Activated naive CD8-positive, alpha-beta T cell treated with anti-CD3 and anti-CD28 coated beads for 36 hours (primary cell): Measurements from ENCODE around the gene NDUFAF5. TPM values are rescaled to one million over a fixed set of nuclear protein-coding genes. Genes with fewer than 3 reads are reported as not detected.

Experiments used
- DNase-seq: peaks from one replicate; pipeline ENCODE4 v3.0.0; 2021
- H3K27ac Mint-ChIP-seq: one replicate; pipeline ENCODE4 v1.8.0; 2022; ENCODE audit warnings: mild to moderate bottlenecking, moderate library complexity, mixed read lengths
- H3K27me3 Mint-ChIP-seq: one replicate; pipeline ENCODE4 v1.8.0; 2022; ENCODE audit warnings: mild to moderate bottlenecking, mixed read lengths
- H3K36me3 Mint-ChIP-seq: one replicate; pipeline ENCODE4 v1.8.0; 2021; ENCODE audit warnings: mild to moderate bottlenecking, mixed read lengths
- H3K4me1 Mint-ChIP-seq: one replicate; pipeline ENCODE4 v1.8.0; 2021; ENCODE audit warnings: mixed read lengths
- H3K4me3 Mint-ChIP-seq: one replicate; pipeline ENCODE4 v1.8.0; 2022; ENCODE audit warnings: mild to moderate bottlenecking, moderate library complexity, mixed read lengths
- H3K9me3 Mint-ChIP-seq: one replicate; pipeline ENCODE4 v1.8.0; 2022; ENCODE audit warnings: mixed read lengths
- total RNA-seq, 2 experiments: library from RNA; stranded (reverse); gene quantifications; one replicate each; pipeline ENCODE4 v1.2.3, GENCODE V29; 2021

NDUFAF5 gene
- total RNA-seq, 2 experiments from 2014 or later: 31.5 to 31.9 TPM

DNA sequence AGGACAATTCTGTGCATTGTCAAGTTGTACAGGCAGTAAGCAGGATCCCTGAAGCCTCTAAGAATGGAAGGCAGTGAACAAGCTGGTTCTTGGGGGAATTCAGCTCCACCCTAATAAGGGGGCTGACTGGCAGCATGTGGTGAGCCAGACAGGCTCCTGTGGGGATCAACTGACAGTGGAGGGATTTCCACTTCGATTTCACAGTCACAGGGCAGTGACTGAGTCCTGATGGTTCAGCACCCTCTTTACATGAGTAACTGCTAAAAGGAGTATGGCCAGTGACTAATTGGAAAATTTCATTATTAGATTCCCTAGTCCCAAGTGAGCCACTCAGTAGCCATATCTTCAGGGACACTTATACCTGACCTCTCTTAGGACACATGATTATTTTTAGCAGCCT lies 78.4 kb downstream of the NDUFAF5 start:
- H3K4me1 Mint-ChIP-seq: no peaks in the 10 kb centered on the region
- H3K27ac Mint-ChIP-seq: no peak overlapping the region

DNA sequence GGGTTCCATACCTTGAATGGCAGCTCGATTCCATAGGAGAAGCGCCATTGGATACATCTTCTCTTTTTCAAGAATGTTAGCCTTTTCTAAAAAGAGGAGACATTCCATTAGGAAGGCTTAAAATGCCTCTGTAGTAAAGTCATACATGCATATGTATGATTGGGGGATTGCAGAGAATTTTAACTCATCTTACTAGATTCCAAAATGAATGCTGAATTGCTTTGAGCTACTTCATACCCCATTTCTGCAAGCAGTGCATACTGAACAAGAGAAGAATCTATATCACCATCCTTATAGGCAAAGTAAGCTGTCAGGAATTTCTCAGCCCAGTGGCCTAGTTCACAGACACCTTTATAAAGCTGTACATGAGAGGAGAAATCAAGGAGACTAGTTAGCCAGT lies 80.3 kb downstream of the NDUFAF5 start:
- Mint-ChIP-seq H3K36me3 (no peaks in the 10 kb centered on the region), H3K4me1 (no peaks in the 10 kb centered on the region), H3K27me3 (peaks cover 13% of the 10 kb centered on the region), H3K4me3 (no peak overlapping the region), H3K27ac (no peak overlapping the region), H3K9me3 (no peaks in the 10 kb centered on the region)
- DNase-seq: no peak

More for the DNA sequence above, 78.4 kb downstream of the NDUFAF5 start:
- DNase-seq: no peak
- Mint-ChIP-seq H3K4me3 (no peak overlapping the region), H3K9me3 (no peaks in the 10 kb centered on the region), H3K27me3 (peaks cover 13% of the 10 kb centered on the region), H3K36me3 (no peaks in the 10 kb centered on the region)

DNA sequence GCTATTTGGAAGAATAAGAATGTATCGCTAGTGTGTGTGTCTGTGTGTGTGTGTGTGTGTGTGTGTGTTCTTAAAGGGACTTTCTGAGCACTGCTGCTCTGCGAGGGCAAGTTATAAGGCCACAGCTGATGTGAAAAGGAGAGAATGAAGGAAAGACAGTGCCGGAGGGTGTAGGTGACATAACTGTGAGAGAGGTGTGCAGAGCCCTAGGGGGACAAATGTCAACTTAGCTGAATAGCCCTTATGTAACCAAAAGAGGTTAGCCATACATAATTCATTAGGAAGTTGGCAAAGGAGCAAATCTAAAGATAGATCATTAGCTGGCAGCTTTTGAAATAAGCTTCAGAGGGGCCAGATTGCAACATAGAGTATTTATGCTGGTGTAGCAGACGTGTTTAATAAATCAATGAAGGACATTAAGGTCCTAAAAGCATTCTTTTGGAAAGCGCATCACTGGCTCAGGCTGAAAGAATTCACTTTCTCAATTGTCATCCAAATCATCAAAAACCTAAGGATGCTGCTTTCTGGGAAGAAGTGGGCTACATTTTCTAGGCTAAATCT lies 81.0 kb downstream of the NDUFAF5 start:
- H3K27ac Mint-ChIP-seq: no peak overlapping the region
- H3K4me1 Mint-ChIP-seq: no peaks in the 10 kb centered on the region
- no peaks in the 10 kb centered on the region for H3K36me3 Mint-ChIP-seq
- H3K4me3 Mint-ChIP-seq: no peak overlapping the region
- no peaks in the 10 kb centered on the region for H3K9me3 Mint-ChIP-seq
- DNase-seq: no peak
- H3K27me3 Mint-ChIP-seq: peaks cover 7% of the 10 kb centered on the region

DNA sequence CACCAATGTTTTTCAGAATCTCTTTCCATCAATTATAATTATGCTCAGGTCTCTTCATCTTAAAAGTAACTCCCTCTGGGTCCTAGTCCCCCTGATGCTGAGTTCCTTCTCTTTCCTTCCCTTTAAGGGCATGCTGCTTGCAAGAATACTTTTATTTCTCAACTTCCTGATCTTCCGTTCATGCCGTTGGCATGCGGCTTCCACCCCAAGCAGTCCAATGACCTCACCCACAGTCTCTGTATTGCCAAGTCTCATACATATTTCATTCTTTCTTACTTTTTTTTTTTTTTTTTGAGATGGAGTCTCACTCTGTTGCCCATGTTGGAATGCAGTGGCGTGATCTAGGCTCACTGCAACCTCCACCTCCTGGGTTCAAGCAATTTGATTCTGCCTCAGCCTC lies 83.5 kb downstream of the NDUFAF5 start:
- Mint-ChIP-seq H3K4me3 (no peak overlapping the region), H3K36me3 (no peaks in the 10 kb centered on the region), H3K4me1 (no peaks in the 10 kb centered on the region)

DNA sequence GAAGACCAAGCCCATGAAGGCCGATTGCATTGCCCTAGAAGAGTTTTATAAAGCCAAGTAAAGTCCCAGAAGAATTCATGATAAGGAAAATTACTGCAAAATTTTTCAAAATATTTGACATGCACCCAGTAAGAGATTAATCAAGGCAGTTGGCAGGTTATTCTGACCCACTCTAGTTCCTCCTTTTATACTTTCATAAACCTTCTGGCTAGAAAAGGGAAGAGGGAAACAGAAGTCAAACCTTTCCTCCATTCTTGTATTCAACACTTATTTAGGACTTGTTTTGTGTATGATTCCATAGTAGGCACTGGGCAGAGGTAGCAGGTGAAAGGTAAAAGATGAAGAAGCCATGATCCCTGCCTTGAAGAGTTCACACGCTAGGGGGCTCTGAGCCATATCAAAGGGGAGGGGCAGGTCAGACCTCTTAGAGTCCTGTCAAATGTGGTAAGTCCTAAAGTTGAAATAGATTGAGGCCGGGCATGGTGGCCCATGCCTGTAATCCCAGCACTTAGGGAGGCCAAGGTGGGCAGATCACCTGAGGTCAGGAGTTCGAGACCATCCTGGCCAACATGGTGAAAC lies 85.4 kb downstream of the NDUFAF5 start:
- H3K9me3 Mint-ChIP-seq: no peaks in the 10 kb centered on the region
- no peak for DNase-seq
- H3K4me3 Mint-ChIP-seq: no peak overlapping the region
- no peaks in the 10 kb centered on the region for H3K36me3 Mint-ChIP-seq
- no peak overlapping the region for H3K27ac Mint-ChIP-seq
- no peaks in the 10 kb centered on the region for H3K4me1 Mint-ChIP-seq
- peaks cover 3% of the 10 kb centered on the region for H3K27me3 Mint-ChIP-seq

More for the DNA sequence above, 83.5 kb downstream of the NDUFAF5 start:
- Mint-ChIP-seq H3K27me3 (no peaks in the 10 kb centered on the region), H3K9me3 (no peaks in the 10 kb centered on the region), H3K27ac (no peak overlapping the region)
- no peak for DNase-seq

Other genes starting within 250 kb of the NDUFAF5 start
- 10 to 100 TPM; 11.0 to 11.5 TPM for gene TASP1, start 146.1 kb upstream of the NDUFAF5 start, total RNA-seq
- gene ESF1, start 109 bp upstream of the NDUFAF5 start, total RNA-seq: 10 to 100 TPM; 26.8 to 29.2 TPM
- not detected for gene SEL1L2, start 205.6 kb downstream of the NDUFAF5 start, total RNA-seq
- gene MACROD2, start 210.5 kb downstream of the NDUFAF5 start, total RNA-seq: under 1 TPM; 0.12 to 0.14 TPM